WERI-Rb-1 (cell line): Measurements from ENCODE around the gene ALOX12B.

Experiments
- DNase-seq: peaks from one replicate; pipeline ENCODE4 v3.0.0-alpha.2; 2020
- H3K27ac ChIP-seq: fragments of 250-450 bp; sonication (Bioruptor Pico); 2 replicates; pipeline ENCODE4 v1.5.1; 2020; ENCODE audit warnings: mild to moderate bottlenecking, moderate library complexity
- H3K27me3 ChIP-seq: fragments of 250-450 bp; sonication (Bioruptor Pico); 2 replicates; pipeline ENCODE4 v1.5.1; 2021; ENCODE audit warnings: mild to moderate bottlenecking, low read depth, moderate library complexity; ENCODE audit not compliant: insufficient read depth, severe bottlenecking
- H3K36me3 ChIP-seq: fragments of 250-450 bp; sonication (Bioruptor Pico); 2 replicates; pipeline ENCODE4 v1.5.1; 2020; ENCODE audit warnings: mild to moderate bottlenecking, moderate library complexity
- H3K4me3 ChIP-seq: 2 replicates; pipeline ENCODE4 v1.5.1; 2011; ENCODE audit warnings: low read depth, mild to moderate bottlenecking, control low read depth, low read length
- H3K9me3 ChIP-seq: fragments of 250-450 bp; sonication (Bioruptor Pico); 2 replicates; pipeline ENCODE4 v1.5.1; 2021; ENCODE audit warnings: mild to moderate bottlenecking, moderate library complexity; ENCODE audit not compliant: severe bottlenecking
- CTCF ChIP-seq: IDR thresholded peaks from 2 replicates; pipeline ENCODE4 v1.5.1; 2011; ENCODE audit warnings: low read depth, mild to moderate bottlenecking, control low read depth, inconsistent platforms, low read length

Gene ALOX12B

GRCh38 chr17:8060274-8060673, 27.2 kb downstream of the ALOX12B start:
- Histone ChIP-seq H3K27ac (no peak overlapping the region), H3K9me3 (no peaks in the 10 kb centered on the region), H3K36me3 (no peaks in the 10 kb centered on the region), H3K4me3 (no peak overlapping the region), H3K27me3 (no peaks in the 10 kb centered on the region)
- peak; percentile 51; the same call in 1 of the 2 replicates for TF ChIP-seq CTCF
- peak; percentile 60 for DNase-seq

GRCh38 chr17:8059131-8059530, 28.4 kb downstream of the ALOX12B start:
- no peaks in the 10 kb centered on the region for H3K9me3 ChIP-seq
- H3K36me3 ChIP-seq: no peaks in the 10 kb centered on the region
- no peaks in the 10 kb centered on the region for H3K27me3 ChIP-seq
- no peak overlapping the region for H3K27ac ChIP-seq
- TF ChIP-seq CTCF: no peak
- no peak for DNase-seq
- no peak overlapping the region for H3K4me3 ChIP-seq

GRCh38 chr17:8057691-8058114, 29.8 kb downstream of the ALOX12B start:
- Histone ChIP-seq H3K9me3 (no peaks in the 10 kb centered on the region), H3K36me3 (no peaks in the 10 kb centered on the region), H3K4me3 (peak overlapping the region; percentile 33), H3K27me3 (no peaks in the 10 kb centered on the region), H3K27ac (no peak overlapping the region)
- DNase-seq: peak; percentile 73
- peak; percentile 79 for TF ChIP-seq CTCF

GRCh38 chr17:8056976-8057625, 30.4 kb downstream of the ALOX12B start:
- H3K27ac ChIP-seq: no peak overlapping the region
- peak overlapping the region; percentile 15 for H3K4me3 ChIP-seq
- no peak for TF ChIP-seq CTCF
- H3K27me3 ChIP-seq: no peaks in the 10 kb centered on the region
- no peaks in the 10 kb centered on the region for H3K9me3 ChIP-seq
- H3K36me3 ChIP-seq: no peaks in the 10 kb centered on the region
- DNase-seq: no peak

- TF ChIP-seq CTCF: no peak
- peak; percentile 34 for DNase-seq
- no peaks in the 10 kb centered on the region for H3K36me3 ChIP-seq
- no peaks in the 10 kb centered on the region for H3K9me3 ChIP-seq
- H3K4me3 ChIP-seq: peak overlapping the region; percentile 15; the same call in 1 of the 2 replicates
- H3K27me3 ChIP-seq: no peaks in the 10 kb centered on the region
- H3K27ac ChIP-seq: no peak overlapping the region
These were observed 31.1 kb downstream of the ALOX12B start for GRCh38 chr17:8056232-8056975.
